SU-DHL-6 (cell line): ENCODE measurements around the gene PPIL4.
"Not testable (repeated sequence)": the region's sequence is repeated elsewhere in the genome, so short reads cannot be mapped to it uniquely, and the experiment has no call there.

Source experiments
- CTCF ChIP-seq: fragments of 200-600 bp; sonication (generic); IDR thresholded peaks from one replicate; pipeline ENCODE4 v1.5.1; 2017; ENCODE audit warnings: antibody characterized with exemption, mild to moderate bottlenecking, low read length, moderate library complexity; ENCODE audit not compliant: insufficient read depth, poor library complexity, severe bottlenecking
- EZH2phosphoT487 ChIP-seq: fragments of 200-600 bp; sonication (generic), shearing (Covaris generic); conservative IDR thresholded peaks from 2 replicates; pipeline ENCODE4 v1.6.1; 2018; ENCODE audit warnings: mild to moderate bottlenecking, antibody characterized with exemption, low read length, moderate library complexity, mixed read lengths

GRCh38 chr6:149496597-149496996 is 49.2 kb downstream of the PPIL4 start:
- TF ChIP-seq CTCF, EZH2phosphoT487: not testable (repeated sequence)
